NCI-H128 (cell line): ENCODE measurements around the gene TPPP.

Experiments
- DNase-seq: peaks from one replicate; lab custom pipeline; 2025; ENCODE audit not compliant: unreplicated experiment; lab: John Stamatoyannopoulos, UW

TPPP gene

DNA sequence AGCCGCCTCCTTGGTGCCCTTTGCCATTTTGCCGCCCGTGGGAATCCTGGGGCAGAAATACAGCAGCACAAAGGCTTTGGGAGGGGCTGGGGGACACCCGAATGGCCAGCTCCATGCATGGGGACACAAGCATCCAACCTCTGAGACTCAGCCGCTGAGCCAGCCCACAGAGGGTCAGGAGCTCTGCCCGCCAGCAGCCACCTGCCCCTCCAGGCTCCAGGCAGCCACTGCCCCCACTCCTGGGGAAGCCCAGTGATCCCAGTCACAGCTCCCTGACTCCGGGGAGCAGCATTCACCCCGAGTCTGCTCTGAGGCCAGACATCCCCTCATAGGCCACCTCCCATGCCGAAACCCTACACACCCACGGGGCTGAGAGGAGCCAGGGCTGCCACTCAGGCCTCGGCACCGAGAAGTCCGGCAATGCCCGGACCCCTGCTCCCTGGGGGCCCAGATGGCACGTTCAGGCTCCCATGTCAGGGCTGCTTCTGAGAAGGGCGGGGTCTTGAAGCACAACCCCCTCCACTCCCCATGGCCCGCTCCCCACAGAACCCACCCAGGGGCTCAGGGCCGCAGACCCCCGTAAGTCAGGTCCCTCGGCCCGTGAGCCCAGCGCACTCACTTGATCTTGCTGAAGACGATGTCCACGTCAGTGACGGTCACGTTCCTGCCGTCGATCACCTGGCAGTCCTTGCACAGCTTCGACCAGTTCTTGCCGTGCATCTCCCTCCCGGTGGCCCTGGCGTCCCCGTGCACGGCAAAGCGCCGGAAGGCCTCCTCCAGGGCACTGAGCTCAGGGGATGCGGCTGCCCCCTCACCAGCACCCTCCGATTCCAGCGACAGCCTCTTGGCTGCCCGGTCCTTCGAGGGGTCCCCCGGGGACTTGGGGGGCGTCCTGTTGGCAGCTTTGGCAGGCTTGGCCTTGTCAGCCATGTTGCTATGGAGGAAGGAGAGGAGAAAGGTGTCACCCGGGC, 15.7 kb downstream of the TPPP start:
- no peak for DNase-seq

DNA sequence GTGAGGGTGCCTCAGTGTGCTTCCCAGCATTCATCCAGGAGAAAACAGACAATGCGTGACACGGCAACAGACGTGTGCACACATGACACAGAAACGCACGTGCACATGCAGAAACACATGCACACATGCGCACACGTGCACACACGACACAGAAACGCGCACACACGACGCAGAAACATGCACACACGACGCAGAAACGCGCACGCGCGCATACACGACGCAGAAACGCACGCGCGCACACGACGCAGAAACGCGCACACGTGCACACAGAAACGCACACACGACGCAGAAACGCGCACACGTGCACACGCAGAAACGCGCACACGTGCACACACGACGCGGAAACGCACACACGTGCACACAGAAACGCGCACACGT, 16.5 kb downstream of the TPPP start:
- no peak for DNase-seq

DNA sequence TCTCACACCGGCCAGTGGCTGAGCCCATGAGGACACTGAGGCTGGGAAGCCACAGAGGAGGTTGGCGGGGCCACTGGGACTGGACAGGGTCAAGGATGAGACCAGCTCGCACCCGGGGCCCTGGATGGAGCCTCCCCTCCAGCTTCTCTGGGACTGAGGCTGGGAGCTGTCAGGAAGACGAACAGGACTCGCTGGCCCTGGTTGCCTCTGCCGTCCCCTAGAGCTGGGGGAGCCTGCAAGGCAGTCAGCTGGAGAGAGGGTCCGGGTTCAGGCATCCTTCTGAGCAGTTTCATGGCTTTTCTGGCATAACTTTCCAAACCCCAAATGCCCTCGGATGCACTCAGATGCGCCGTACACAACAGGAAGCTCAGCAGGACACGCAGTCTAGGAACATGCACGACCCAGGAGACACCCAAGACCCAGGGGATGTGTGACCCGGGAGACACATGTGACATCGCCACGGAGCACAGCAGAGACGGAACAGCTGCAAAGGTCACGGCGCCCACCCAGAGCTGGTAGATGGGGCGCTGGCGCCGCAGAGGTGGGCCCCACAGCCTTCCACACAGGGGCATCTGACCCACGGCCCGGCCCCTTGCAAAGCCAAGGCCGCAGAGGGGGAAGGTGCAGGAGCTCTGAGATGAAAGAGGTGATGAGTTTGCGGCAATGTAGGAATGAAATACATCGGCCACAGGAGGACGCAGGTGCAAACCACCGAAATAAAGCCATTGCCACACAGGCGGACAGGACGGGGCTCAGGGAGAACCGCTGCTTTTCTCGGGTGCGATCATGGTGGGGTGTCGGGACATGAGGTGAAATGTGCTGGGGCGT, 17.1 kb downstream of the TPPP start:
- DNase-seq, result no peak

DNA sequence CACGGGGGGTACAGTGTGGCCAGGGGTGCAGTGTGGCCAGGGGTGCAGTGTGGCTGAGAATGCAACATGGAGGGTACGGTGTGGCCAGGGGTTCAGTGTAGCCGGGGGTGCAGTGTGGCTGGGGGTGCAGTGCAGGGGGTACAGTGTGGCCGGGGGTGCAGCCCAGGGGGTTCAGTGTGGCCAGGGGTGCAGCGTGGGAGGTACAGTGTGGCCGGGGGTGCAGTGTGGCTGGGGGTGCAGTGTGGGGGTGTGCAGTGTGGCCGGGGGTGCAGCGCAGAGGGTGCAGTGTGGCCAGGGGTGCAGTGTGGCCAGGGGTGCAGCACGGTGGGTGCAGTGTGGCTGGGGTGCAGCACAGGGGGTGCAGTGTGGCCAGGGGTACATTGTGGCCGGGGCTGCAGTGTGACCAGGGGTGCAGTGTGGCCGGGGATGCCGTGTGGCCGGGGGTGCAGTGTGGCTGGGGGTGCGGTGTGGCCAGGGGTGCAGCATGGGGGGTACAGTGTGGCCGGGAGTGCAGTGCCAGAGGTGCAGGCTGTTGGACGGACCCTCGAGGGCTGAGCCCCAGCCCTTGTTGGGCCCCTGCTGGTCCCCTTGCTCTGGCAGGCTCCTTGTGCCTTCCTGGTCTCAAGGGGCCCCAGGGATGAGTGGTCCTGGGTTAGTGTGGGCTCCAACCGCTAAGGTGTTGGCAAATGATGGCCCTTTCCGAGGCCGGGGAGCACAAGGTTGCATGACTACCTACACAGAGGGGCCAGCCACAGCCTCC, 17.9 kb downstream of the TPPP start:
- DNase-seq, result no peak

DNA sequence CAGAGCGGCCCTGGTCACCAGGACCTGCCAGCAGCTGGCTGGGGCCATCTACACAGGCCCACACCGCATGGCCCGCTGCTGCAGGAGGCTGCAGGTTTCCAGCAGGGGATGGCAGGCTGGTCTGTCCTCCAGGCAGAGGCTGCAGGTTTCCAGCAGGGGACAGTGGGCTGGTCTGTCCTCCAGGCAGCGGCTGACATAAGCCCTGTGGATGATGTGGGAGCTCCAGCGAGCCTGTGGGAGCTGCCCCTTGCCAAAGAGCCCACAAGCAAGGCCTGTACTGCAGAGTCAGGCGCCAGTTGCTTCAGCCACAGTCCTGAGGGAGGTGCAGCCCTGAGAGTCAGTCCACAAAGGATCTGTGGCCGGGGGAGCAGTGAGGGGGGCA, 18.5 kb downstream of the TPPP start:
- DNase-seq, result no peak

DNA sequence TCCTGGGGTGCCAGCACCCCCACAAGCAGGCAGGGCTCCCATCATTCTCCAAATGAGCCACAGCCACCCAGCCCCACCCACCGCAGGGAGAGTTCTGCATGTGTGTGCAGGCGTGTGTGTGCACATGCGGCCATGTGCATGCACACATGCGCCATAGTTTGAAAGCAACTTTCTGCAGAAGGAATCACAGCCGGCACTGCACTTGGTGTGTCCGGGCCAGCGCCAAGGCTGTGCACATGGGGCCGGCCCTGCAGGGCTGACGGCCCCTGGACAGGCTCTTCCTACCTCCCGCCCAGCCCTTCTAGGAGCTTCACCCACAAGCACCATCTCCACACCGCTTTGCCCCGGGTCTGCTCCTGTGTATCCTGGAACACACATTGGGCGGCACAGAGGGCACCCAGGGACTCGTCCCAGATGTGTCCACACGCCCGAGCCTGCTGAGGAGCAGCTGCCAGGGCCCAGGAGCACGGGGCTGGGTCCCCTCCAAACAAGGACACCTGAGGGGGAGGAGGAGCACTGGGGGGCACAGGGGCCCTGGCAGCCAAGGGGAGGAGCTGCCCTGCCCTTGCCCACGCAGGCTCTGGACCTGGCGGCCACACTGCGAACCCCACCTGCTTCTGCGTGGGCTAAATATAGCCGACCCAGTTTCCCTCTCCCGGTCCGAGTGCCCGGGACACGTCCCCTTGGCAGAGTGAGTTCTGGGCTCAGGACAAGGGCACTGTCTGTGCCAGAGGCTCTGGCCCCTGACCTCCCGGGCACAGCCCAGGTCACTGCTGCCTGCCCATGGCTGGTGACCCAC, 19.1 kb downstream of the TPPP start:
- no peak for DNase-seq

DNA sequence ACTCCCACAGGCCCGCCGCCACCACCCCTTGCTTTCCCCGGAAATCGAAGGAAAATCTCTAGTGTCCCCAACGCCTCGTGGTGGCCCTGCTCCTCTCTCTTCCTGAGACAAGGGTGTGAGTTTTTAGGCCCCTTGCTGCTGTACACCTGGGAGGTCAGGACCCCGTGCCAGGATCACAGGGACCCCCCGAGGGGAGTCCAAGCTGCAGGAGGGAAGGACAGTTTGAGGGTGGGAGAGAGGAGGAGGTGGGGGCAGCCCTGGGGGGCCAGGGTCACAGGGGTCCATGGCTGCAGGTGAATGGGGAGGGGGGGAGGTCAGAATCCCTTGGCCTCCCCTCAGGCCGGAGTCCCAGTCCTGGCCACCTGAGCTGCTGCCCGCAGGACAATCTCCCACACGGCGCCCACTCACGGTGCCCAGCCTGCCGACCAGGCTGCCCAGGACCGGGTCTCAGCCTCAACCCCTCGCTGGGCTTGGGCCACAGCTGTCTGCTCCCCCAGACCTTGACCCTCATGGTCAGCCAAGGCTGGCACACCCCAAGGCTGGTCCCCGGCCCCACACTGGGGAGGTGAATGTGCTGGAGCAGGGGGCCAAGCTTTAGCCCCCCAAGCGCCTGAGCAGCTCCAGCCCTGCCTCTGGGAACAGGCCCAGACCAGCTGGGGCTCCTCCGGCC, 19.9 kb downstream of the TPPP start:
- DNase-seq, result no peak

DNA sequence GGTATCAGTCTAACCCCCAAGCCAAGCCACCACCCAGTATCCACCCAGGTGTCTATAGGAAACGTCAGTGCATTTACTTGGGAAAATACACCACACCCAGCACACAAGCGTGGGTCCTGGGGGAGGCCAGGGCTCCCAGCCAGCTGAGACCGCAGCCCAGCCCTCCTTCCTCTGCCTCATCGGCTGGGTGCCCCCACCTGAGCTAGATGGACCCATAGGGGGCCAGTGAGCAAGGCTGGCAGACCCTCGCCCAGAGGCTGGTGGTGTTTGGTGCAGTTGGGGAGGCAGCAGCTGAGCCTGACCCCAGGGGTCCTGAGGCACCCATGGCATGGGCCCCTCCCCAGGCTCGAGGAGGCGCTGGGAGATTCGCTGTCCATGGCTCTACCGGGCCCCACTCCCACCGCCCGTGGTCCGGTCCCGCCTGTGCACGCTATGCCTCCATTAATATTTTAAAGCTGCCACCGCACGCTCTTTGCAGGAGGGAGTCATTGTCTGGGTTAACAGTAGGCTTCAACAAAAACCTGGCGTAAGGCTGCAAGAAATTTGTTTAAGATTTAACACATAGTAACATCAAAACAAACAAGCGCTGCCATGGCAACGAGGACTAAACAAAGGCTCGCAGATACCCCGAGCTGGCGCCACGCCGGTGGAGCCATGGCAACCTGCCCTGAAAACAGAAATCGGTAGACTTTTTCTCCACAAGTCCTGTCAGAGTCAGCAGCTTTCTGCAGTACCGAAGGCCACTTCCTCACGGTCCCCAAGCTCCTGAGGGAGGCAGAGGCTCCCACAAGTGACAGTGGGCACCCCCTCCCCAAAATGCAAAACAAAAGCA, 20.6 kb downstream of the TPPP start:
- peak; percentile 73 for DNase-seq

DNA sequence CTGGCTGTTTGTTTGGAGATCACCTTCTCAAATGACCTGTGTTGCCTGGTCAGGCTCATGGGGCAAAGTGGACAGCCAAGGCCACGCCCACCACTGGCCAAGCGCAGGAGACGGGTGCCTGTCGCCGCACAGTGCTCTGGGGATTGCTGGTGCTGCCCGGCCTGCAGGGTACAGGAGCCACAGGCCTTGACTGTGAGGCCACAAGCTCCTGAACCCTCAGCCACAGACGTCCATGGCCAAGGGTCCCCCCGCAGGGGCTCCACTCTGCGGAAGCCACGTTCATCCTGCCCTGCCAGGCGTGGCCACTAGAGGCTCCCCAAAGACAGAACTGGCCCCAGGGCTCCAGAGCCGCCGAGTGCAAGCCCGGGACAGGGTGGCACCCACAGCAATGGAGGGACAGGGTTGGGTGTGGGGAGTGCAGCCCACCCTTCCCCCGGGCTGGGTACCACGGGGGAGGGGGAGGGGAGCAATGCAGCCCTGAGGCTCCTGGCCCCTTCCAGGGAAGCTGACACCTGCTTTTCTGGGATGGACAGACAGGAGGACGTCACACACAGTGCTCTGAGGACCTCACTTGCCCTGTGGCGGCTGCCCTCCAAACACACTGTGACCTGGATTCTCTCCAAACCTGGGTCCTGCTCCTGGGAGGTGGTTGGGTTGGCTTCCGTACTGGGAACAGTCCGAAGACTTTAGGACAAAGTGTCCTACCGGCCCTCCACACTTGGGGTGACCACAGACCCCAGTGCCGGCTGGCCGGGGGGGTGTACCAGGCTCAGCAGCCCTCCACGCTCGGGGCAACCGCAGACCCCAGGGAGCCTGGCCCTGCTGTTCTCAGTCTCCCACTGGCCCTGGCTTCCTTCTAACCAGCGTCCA, 21.5 kb downstream of the TPPP start:
- peak; percentile 36 for DNase-seq

DNA sequence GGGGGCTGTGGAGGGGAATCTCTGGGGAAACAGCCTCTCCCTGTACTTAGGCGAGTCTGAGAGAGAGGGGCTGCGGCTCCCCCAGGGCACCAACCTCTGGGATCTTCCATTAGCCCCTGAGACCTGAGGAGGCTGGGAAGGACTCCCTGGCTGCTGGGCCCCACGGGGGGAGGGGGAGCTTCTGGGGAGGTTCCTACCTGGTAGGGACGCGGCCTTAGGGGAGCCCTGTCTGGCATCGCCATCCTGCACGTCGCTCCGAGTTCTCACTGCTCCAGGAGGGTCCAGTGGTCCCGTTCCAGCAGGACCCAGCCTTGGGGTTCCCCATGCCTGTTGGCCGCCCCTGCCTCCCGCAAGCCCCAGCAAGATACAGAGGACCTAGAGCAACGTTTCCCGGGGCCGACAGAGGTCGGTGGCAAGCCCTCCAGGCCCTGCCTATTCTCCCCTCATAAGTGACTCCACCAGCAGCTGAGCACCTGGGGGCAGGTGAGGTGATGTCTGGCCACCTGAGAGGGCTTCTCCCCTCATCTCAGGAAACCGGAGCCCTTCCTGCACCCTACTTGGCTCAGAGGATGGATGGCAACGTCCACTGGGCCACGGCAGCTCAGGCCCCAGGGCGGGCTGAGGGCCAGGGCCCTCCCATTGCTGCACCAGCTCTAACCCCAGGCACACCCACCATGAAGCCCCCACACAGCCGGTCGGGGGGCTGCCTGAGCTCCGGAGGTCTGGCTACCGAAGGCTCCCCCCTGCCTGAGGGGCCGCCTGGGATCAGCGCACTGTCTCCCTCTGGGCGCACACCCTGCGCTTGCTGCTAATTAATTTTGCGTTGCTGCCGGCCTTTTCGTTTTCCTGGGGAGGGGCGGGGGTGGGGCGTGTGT, 22.5 kb downstream of the TPPP start:
- no peak for DNase-seq

DNA sequence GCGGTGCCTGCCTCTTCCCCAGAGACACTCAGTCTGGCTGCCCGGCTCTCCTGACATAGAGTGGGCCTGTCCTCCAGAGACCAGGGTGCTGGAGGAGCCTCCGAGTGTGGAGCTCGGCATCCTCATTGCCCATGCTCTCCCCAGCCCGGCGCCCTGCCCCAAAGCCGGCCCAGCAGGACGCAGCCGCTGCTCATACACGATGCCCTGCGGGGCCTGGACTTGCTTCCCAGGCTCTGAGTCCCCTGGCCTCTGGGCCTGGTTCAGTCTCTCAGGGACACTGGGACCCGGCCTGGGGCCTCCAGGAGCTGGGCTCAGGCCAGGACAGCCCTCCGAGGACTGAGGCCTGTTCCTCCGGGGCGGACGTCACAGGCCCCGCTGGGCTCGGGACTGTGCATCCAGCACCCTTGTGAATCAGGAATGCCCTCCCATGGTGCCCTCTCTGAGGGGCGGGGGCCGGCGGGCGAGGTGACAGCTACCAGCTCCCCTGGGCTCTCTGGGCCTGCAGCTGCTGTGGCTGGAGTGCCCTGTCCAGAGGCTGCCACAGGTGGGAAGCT, 23.2 kb downstream of the TPPP start:
- no peak for DNase-seq

DNA sequence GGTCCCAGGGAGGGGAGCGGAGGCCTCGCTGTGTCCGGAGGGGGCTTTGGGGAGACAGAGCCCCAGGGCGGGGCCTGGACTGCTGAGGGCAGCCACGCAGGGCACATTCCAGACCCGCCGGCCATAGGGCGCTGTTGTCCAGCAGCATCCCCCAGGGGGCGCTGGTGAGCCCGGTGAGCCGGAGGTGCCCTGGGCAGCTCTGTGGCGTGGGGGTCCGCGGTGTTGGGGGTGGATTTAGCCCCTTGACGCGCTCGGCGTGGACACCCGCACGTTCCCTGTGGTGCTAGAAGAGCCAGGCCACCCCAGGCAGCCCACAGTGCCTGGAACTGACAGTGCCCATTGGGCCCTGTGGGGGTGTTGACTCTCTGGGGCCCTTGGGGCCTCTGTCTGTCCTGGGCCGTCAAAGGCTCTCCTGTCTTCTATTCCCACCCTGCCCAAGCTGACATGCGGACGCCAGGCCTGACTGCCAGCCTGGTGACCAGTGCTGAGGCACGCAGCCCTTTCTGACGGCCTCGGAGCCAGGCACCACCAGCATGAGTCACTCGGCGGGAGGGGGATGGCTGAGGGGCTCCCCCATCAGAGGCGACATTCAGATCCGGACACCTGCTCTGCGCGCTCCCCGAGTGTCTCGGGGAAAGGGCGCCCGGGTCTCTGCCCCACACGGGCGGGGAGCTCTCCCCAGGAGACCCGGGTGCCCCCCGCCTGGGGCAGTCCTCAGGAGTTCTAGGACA, 23.9 kb downstream of the TPPP start:
- DNase-seq, result no peak

DNA sequence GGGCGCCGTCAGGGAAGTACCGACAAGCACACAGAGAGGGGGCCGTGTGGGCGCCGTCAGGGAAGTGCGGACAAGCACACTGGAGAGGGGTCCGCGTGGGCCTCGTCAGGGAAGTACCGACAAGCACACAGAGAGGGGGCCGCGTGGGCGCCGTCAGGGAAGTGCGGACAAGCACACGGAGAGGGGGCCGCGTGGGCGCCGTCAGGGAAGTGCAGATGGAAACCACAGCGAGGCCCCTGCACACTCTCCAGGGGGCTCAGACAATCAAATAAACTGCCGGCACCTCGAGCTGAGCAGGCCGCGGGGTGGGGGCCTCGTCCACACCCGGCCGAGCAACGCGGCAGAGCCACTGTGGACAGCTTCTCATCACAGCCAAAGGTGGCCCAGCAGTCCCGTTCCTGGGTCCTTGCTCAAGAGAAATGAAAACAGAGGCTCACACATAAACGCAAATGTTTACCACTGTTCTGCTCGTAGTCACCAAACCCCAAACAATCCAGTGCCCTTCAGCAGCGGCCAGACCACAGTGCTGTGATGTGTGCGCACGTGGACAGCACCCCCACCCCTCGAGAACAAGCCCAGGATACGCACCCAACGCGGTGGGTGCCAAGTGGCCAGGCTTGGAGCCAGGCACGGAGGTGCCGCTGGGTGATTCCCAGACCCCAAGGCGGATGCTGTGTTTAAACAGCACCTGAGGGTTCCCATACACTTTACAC, 24.7 kb downstream of the TPPP start:
- no peak for DNase-seq

DNA sequence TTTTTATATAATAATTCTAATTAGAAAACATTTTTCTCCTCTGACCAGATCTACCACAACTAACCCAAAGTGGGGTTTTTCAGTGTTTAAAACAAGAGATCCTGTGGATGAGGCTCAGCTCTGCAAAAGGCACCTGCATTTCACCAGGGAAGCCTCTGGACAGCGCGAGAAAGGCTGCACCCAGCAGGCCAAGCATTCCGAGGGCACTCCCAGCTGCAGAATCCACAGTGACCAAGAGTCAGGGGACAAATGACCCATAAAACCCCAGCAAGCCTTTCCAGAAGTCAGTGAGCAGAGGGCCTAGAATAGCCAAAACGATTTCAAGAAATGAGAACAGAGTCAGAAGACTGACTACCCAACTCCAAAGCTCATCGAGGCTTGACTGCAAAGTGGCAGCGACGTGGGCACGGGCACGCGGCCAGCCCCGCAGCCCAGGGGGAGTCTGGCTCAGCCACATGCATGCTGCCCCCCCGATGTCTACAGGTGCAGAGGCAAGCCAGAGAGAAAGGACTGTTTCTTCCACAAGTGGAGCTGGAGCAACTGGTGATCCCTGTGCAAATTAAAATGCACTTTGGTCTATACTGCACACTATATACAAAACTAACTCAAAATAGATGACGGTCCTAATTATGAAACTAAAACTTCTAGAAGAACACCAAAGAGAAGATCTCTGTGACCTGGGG, 26.2 kb downstream of the TPPP start:
- DNase-seq, result no peak
